GM06990 (cell line): ENCODE data around the gene SMIM5.

Source experiments
- DNase-seq: peaks from one replicate; pipeline ENCODE4 v3.0.0-alpha.2; 2011; ENCODE audit not compliant: insufficient read length; ENCODE audit errors: extremely low read depth
- H3K27me3 ChIP-seq: replicated peaks from 2 replicates; pipeline ENCODE4 v1.6.0; 2011; ENCODE audit warnings: low read length; ENCODE audit not compliant: control insufficient read depth, insufficient read depth
- H3K36me3 ChIP-seq: 2 replicates; pipeline ENCODE4 v1.5.1; 2011; ENCODE audit warnings: low read length; ENCODE audit not compliant: control insufficient read depth, insufficient read depth
- H3K4me3 ChIP-seq: replicated peaks from 2 replicates; pipeline ENCODE4 v1.5.1; 2011; ENCODE audit warnings: low read depth, mild to moderate bottlenecking, control low read depth, low read length
- CTCF ChIP-seq: IDR thresholded peaks from 2 replicates; pipeline ENCODE4 v1.5.1; 2011; ENCODE audit warnings: low read length, control low read depth, mild to moderate bottlenecking, inconsistent platforms; ENCODE audit not compliant: insufficient read depth, poor library complexity, severe bottlenecking

The SMIM5 gene

GRCh38 chr17:75632863-75633485, at the start of gene SMIM5:
TSS of gene SMIM5 (plus strand) at chr17:75633434. CDS start at chr17:75640202, 6,768 bp downstream.
- H3K27me3 ChIP-seq, result no peaks in the 10 kb centered on the region
- H3K4me3 ChIP-seq, result no peak within 1 kb of the TSS
- DNase-seq, result peak; percentile 75
- peaks cover 6% of the 10 kb centered on the region for H3K36me3 ChIP-seq
- peak; percentile 97 for TF ChIP-seq CTCF

- Histone ChIP-seq H3K36me3 (no peaks in the 10 kb centered on the region), H3K27me3 (peaks cover 2% of the 10 kb centered on the region), H3K4me3 (no peak overlapping the region)
- TF ChIP-seq CTCF, result no peak
- no peak for DNase-seq
These were observed 48.4 kb upstream of the SMIM5 start for GRCh38 chr17:75584849-75585175.

- peak; percentile 37 for TF ChIP-seq CTCF
- H3K27me3 ChIP-seq, result peaks cover 2% of the 10 kb centered on the region
- no peaks in the 10 kb centered on the region for H3K36me3 ChIP-seq
- no peak within 1 kb of the TSS for H3K4me3 ChIP-seq
- no peak for DNase-seq
These were observed 45.3 kb upstream of the SMIM5 start, which contains the start of gene MYO15B for GRCh38 chr17:75587675-75588595. TSS of gene MYO15B (plus strand) at chr17:75587800. CDS start at chr17:75588058, 258 bp downstream.

GRCh38 chr17:75588596-75589011, 44.6 kb upstream of the SMIM5 start:
- TF ChIP-seq CTCF, result no peak
- Histone ChIP-seq H3K4me3 (no peak overlapping the region), H3K36me3 (no peaks in the 10 kb centered on the region), H3K27me3 (peaks cover 2% of the 10 kb centered on the region)
- DNase-seq, result no peak

- peak; percentile 19 for TF ChIP-seq CTCF
- H3K27me3 ChIP-seq, result peaks cover 2% of the 10 kb centered on the region
- no peaks in the 10 kb centered on the region for H3K36me3 ChIP-seq
- peak; percentile 87 for DNase-seq
- H3K4me3 ChIP-seq, result peak overlapping the region; percentile 60
These were observed 44.0 kb upstream of the SMIM5 start for GRCh38 chr17:75589012-75589918.
